SK-N-SH (cell line): ENCODE results near the gene IFNLR1. TPM values are rescaled to one million over a fixed set of nuclear protein-coding genes. Genes with fewer than 3 reads are reported as not detected.

Source experiments
- CTCF ChIA-PET: fragments of 300-600, 350-600 bp; formaldehyde crosslinking; extraction: SDS; loops from one replicate; lab custom pipeline; 2021; lab: Yijun Ruan, JAX
- POLR2A ChIA-PET: fragments of 350-600 bp; sonication (Branson Sonifier 250); formaldehyde crosslinking; extraction: SDS; loops from one replicate; lab custom pipeline; 2020; ENCODE audit warnings: antibody characterized with exemption, inconsistent platforms; lab: Yijun Ruan, JAX
- DNase-seq: peaks from one replicate; pipeline ENCODE4 v3.0.0; 2012
- H2AFZ ChIP-seq: fragments of 200-600 bp; sonication (generic); 2 replicates; pipeline ENCODE4 v1.8.1; 2016; ENCODE audit warnings: antibody characterized with exemption, mild to moderate bottlenecking, low read depth
- H3F3A ChIP-seq: fragments of 200-600 bp; sonication (generic); replicated peaks from 2 replicates; pipeline ENCODE3; 2016; ENCODE audit warnings: antibody characterized with exemption, mild to moderate bottlenecking; ENCODE audit not compliant: insufficient read depth
- H3K27ac ChIP-seq, 2 experiments: fragments of 200-500 bp in 1 of 2; fragments of 200-600 bp in 1 of 2; sonication (Bioruptor generic) in 1 of 2; sonication (generic), shearing (Covaris generic) in 1 of 2; 2 replicates each; pipeline versions ENCODE4 v1.5.1 to v1.6.1; 2014 to 2016; ENCODE audit warnings: low read depth in 2 of 2, inconsistent platforms in 1 of 2, low read length in 1 of 2, mild to moderate bottlenecking in 1 of 2, mixed read lengths in 1 of 2
- H3K27me3 ChIP-seq: fragments of 200-600 bp; sonication (generic), shearing (Covaris generic); 2 replicates; pipeline ENCODE4 v1.6.1; 2016; ENCODE audit warnings: mixed run types; ENCODE audit not compliant: insufficient read depth
- H3K36me3 ChIP-seq, 2 experiments: fragments of 200-500 bp in 1 of 2; fragments of 200-600 bp in 1 of 2; sonication (Bioruptor generic) in 1 of 2; sonication (generic) in 1 of 2; replicated peaks in 1 of 2; 2 replicates each; pipeline versions ENCODE3 to v1.5.1; 2014 to 2016; ENCODE audit warnings: low read length in 1 of 2, mild to moderate bottlenecking in 1 of 2; ENCODE audit not compliant: insufficient read depth in 2 of 2, control insufficient read depth in 1 of 2
- H3K4me1 ChIP-seq, 2 experiments: fragments of 200-500 bp in 1 of 2; fragments of 200-600 bp in 1 of 2; sonication (Bioruptor generic) in 1 of 2; sonication (generic), shearing (Covaris generic) in 1 of 2; 2 replicates each; pipeline versions ENCODE4 v1.5.1 to v1.6.1; 2014 to 2016; ENCODE audit warnings: low read depth in 1 of 2, low read length in 1 of 2, mixed run types in 1 of 2; ENCODE audit not compliant: insufficient read depth in 2 of 2, control insufficient read depth in 1 of 2
- H3K4me2 ChIP-seq: fragments of 200-600 bp; sonication (generic), shearing (Covaris generic); 2 replicates; pipeline ENCODE4 v1.6.1; 2017; ENCODE audit warnings: mixed run types
- H3K4me3 ChIP-seq, 2 experiments: fragments of 200-500 bp in 1 of 2; fragments of 200-600 bp in 1 of 2; sonication (Bioruptor generic) in 1 of 2; sonication (generic), shearing (Covaris generic) in 1 of 2; 2 replicates each; pipeline versions ENCODE4 v1.5.1 to v1.8.1; 2014 to 2016; ENCODE audit warnings: low read depth in 2 of 2, inconsistent platforms in 1 of 2, low read length in 1 of 2, mild to moderate bottlenecking in 1 of 2, mixed read lengths in 1 of 2, moderate library complexity in 1 of 2
- H3K79me2 ChIP-seq: fragments of 200-600 bp; sonication (generic); 2 replicates; pipeline ENCODE4 v1.8.1; 2017; ENCODE audit warnings: mild to moderate bottlenecking; ENCODE audit not compliant: insufficient read depth
- H3K9ac ChIP-seq: fragments of 200-600 bp; sonication (generic); 2 replicates; pipeline ENCODE4 v1.6.1; 2017; ENCODE audit warnings: mixed run types
- H3K9me2 ChIP-seq: fragments of 200-600 bp; sonication (generic); 2 replicates; pipeline ENCODE4 v1.6.1; 2017; ENCODE audit warnings: mixed run types
- H3K9me3 ChIP-seq: fragments of 200-600 bp; sonication (generic); 2 replicates; pipeline ENCODE4 v1.6.1; 2017; ENCODE audit warnings: mixed run types, mild to moderate bottlenecking, moderate library complexity
- H4K20me1 ChIP-seq: fragments of 200-600 bp; sonication (generic); 2 replicates; pipeline ENCODE4 v1.6.1; 2017; ENCODE audit warnings: mild to moderate bottlenecking, mixed run types; ENCODE audit not compliant: insufficient read depth
- CHD2 ChIP-seq: fragments of 150-350 bp; IDR thresholded peaks from 2 replicates; pipeline ENCODE4 v1.6.1; 2018; ENCODE audit warnings: low read length; ENCODE audit not compliant: partially characterized antibody
- ELF1 ChIP-seq: IDR thresholded peaks from 2 replicates; pipeline ENCODE4 v1.4.0; 2012
- EZH2phosphoT487 ChIP-seq: fragments of 200-600 bp; sonication (generic); IDR thresholded peaks from 2 replicates; pipeline ENCODE4 v1.6.1; 2017; ENCODE audit warnings: low read depth, mixed run types, mild to moderate bottlenecking, antibody characterized with exemption, moderate library complexity, borderline replicate concordance
- GABPA ChIP-seq: IDR thresholded peaks from 2 replicates; pipeline ENCODE4 v1.4.0; 2012; ENCODE audit warnings: low read depth, mild to moderate bottlenecking
- GATA2 ChIP-seq: sonication (generic); formaldehyde crosslinking; IDR thresholded peaks from 2 replicates; pipeline ENCODE4 v1.5.0; 2020; ENCODE audit warnings: mild to moderate bottlenecking, missing genetic modification reagents
- JUND ChIP-seq: IDR thresholded peaks from 2 replicates; pipeline ENCODE4 v1.4.0; 2012
- POLR2AphosphoS5 ChIP-seq: IDR thresholded peaks from 2 replicates; pipeline ENCODE4 v1.6.1; 2012; ENCODE audit warnings: low read depth, low read length
- SIN3A ChIP-seq: IDR thresholded peaks from 2 replicates; pipeline ENCODE4 v1.6.1; 2012; ENCODE audit warnings: low read depth, mild to moderate bottlenecking, low read length, moderate library complexity, borderline replicate concordance
- USF1 ChIP-seq: IDR thresholded peaks from 2 replicates; pipeline ENCODE4 v1.4.0; 2012; ENCODE audit warnings: low read depth, borderline replicate concordance
- WGBS: methylation state at CpG from one replicate; pipeline ENCODE4 v1.1.6; 2017; ENCODE audit warnings: low lambda C conversion rate; 5-methylcytosine and 5-hydroxymethylcytosine counted together
- polyA plus RNA-seq, 3 experiments: library from polyadenylated mRNA; depleted of rRNA; stranded (reverse); fragments of >200 nt; gene quantifications; 2 replicates each; pipeline ENCODE4 v1.2.3, GENCODE V29; 2012
- TF ChIP-seq, protein P1 (sequence below): IDR thresholded peaks from 2 replicates; pipeline ENCODE4 v1.4.0; 2012; ENCODE audit warnings: low read depth, borderline replicate concordance
- TF ChIP-seq, protein P2 (sequence below): fragments of 150-350 bp; IDR thresholded peaks from 2 replicates; pipeline ENCODE4 v1.6.1; 2017; ENCODE audit warnings: antibody characterized with exemption, low read length, low read depth, borderline replicate concordance
- TF ChIP-seq, protein P3 (sequence below): IDR thresholded peaks from 2 replicates; pipeline ENCODE4 v1.4.0; 2012; ENCODE audit warnings: low read depth

Gene IFNLR1
- polyA plus RNA-seq, 1 of the 3 experiments (the other 2 are of a cell fraction) = 0.30 TPM

DNA sequence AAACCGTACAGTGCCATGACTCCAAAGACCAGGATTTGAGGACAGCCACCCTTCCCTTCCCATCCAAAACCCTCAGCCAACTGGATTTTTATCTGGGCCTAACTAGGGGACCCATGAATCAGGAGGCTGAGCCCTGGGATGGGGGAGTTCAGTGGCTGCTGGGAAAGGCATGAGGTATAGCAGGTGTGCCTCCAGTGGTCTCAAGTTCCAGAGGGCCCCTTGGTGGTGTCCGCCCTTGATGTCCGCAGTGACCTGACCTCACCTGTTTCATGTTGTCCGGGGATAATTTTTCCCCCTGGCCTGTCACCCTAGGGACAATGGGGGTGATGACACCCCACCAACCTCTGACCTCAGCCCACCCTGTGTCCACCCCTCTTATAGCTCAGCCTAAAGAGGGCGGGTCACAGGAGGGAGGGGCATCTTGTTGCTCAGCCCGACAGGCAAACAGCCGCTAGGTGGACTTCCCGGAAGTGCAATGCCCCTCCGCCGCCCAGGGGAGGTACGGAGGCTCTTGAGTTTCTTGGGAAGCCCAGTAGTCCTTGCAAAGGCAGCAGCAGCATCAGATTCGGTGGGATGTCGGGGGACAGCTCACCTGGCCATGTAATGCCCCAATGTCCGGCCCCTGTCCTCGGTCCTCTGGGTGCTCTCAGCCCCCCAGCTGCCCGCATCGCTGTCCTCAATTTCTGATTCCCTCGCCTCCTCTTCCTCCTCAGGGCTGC, 30.4 kb downstream of the IFNLR1 start:
- no peak overlapping the region for H3K9ac ChIP-seq
- TF ChIP-seq JUND (no peak), GATA2 (no peak), ELF1 (no peak), USF1 (no peak), EZH2phosphoT487 (no peak), POLR2AphosphoS5 (no peak), CHD2 (no peak), GABPA (no peak), SIN3A (no peak)
- TF ChIP-seq, protein P1, sequence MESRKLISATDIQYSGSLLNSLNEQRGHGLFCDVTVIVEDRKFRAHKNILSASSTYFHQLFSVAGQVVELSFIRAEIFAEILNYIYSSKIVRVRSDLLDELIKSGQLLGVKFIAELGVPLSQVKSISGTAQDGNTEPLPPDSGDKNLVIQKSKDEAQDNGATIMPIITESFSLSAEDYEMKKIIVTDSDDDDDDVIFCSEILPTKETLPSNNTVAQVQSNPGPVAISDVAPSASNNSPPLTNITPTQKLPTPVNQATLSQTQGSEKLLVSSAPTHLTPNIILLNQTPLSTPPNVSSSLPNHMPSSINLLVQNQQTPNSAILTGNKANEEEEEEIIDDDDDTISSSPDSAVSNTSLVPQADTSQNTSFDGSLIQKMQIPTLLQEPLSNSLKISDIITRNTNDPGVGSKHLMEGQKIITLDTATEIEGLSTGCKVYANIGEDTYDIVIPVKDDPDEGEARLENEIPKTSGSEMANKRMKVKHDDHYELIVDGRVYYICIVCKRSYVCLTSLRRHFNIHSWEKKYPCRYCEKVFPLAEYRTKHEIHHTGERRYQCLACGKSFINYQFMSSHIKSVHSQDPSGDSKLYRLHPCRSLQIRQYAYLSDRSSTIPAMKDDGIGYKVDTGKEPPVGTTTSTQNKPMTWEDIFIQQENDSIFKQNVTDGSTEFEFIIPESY = no peak
- TF ChIP-seq, protein P2, sequence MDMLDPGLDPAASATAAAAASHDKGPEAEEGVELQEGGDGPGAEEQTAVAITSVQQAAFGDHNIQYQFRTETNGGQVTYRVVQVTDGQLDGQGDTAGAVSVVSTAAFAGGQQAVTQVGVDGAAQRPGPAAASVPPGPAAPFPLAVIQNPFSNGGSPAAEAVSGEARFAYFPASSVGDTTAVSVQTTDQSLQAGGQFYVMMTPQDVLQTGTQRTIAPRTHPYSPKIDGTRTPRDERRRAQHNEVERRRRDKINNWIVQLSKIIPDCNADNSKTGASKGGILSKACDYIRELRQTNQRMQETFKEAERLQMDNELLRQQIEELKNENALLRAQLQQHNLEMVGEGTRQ = no peak
- TF ChIP-seq, protein P3, sequence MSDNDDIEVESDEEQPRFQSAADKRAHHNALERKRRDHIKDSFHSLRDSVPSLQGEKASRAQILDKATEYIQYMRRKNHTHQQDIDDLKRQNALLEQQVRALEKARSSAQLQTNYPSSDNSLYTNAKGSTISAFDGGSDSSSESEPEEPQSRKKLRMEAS = no peak
- H4K20me1 ChIP-seq = no peaks in the 10 kb centered on the region
- no peak overlapping the region for H2AFZ ChIP-seq
- peaks cover 0 to 7% of the 10 kb centered on the region in 2 experiments; a peak in 1 of 4 replicates for H3K4me1 ChIP-seq
- ChIA-PET POLR2A (no interaction called here), CTCF (interaction anchor here (1.0 to 1.5 kb wide), 3 partner anchors 9 to 235 kb away, joined by 3 to 4 read pairs (median 3); no protein-coding TSS in a partner anchor)
- H3K36me3 ChIP-seq = no peaks in the 10 kb centered on the region
- H3K4me2 ChIP-seq = no peak overlapping the region
- H3K9me3 ChIP-seq = no peaks in the 10 kb centered on the region
- H3K9me2 ChIP-seq = no peaks in the 10 kb centered on the region
- no peak for DNase-seq
- H3K27me3 ChIP-seq = peaks cover 18% of the 10 kb centered on the region; the same call in 1 of the 2 replicates
- no peaks in the 10 kb centered on the region for H3K79me2 ChIP-seq
- no peak overlapping the region for H3K4me3 ChIP-seq
- 83% methylated on average over 6 of the region's 18 CpGs for WGBS
- no peak overlapping the region for H3K27ac ChIP-seq
- H3F3A ChIP-seq = no peaks in the 10 kb centered on the region
